Glutamatergic neuron (in vitro differentiated cells): ENCODE results near the gene ELN. TPM values are rescaled to one million over a fixed set of nuclear protein-coding genes. Genes with fewer than 3 reads are reported as not detected.
A peak's percentile ranks its signal among the peaks of the same experiment; 100 is the strongest.
"Not testable (repeated sequence)": the region's sequence is repeated elsewhere in the genome, so short reads cannot be mapped to it uniquely, and the experiment has no call there.

ENCODE experiments used
- DNase-seq: peaks from one replicate; pipeline ENCODE4 v3.0.0; 2022
- H3K27ac Mint-ChIP-seq: one replicate; pipeline ENCODE4 v1.8.0; 2020; ENCODE audit warnings: mild to moderate bottlenecking, mixed read lengths, inconsistent platforms; ENCODE audit not compliant: unreplicated experiment
- H3K27me3 Mint-ChIP-seq: one replicate; pipeline ENCODE4 v1.8.0; 2020; ENCODE audit warnings: mild to moderate bottlenecking, moderate library complexity, mixed read lengths, inconsistent platforms; ENCODE audit not compliant: unreplicated experiment
- H3K36me3 Mint-ChIP-seq: one replicate; pipeline ENCODE4 v1.8.0; 2020; ENCODE audit warnings: mild to moderate bottlenecking, mixed read lengths, inconsistent platforms; ENCODE audit not compliant: unreplicated experiment
- H3K4me1 Mint-ChIP-seq: one replicate; pipeline ENCODE4 v1.8.0; 2020; ENCODE audit warnings: mild to moderate bottlenecking, low read depth, mixed read lengths, inconsistent platforms; ENCODE audit not compliant: unreplicated experiment
- H3K4me3 Mint-ChIP-seq: one replicate; pipeline ENCODE4 v1.8.0; 2020; ENCODE audit warnings: mild to moderate bottlenecking, mixed read lengths, inconsistent platforms; ENCODE audit not compliant: unreplicated experiment
- H3K9me3 Mint-ChIP-seq: one replicate; pipeline ENCODE4 v1.8.0; 2020; ENCODE audit warnings: mild to moderate bottlenecking, moderate library complexity, mixed read lengths, inconsistent platforms; ENCODE audit not compliant: unreplicated experiment
- total RNA-seq: library from RNA; stranded (reverse); fragmentation: NEBNext Ultra II Directional; extraction: Animal tissue kit (Norgen Biotek cat#: 25700); gene quantifications from one replicate; pipeline ENCODE4 v1.2.1, GENCODE V29; 2021; ENCODE audit not compliant: unreplicated experiment
- TF ChIP-seq, protein P1 (sequence below): fragments of 200-600 bp; sonication (generic); IDR thresholded peaks from one replicate; pipeline ENCODE4 v1.5.0; 2021; ENCODE audit not compliant: partially characterized antibody, unreplicated experiment

Gene ELN
- total RNA-seq, 1 donor from 2014 or later, result 3.7 TPM

- Mint-ChIP-seq H3K9me3 (peaks cover 6% of the 10 kb centered on the region), H3K27ac (peak overlapping the region; percentile 55), H3K4me1 (peaks cover 13% of the 10 kb centered on the region), H3K4me3 (no peak overlapping the region), H3K36me3 (no peaks in the 10 kb centered on the region), H3K27me3 (peaks cover 17% of the 10 kb centered on the region)
- TF ChIP-seq, protein P1, sequence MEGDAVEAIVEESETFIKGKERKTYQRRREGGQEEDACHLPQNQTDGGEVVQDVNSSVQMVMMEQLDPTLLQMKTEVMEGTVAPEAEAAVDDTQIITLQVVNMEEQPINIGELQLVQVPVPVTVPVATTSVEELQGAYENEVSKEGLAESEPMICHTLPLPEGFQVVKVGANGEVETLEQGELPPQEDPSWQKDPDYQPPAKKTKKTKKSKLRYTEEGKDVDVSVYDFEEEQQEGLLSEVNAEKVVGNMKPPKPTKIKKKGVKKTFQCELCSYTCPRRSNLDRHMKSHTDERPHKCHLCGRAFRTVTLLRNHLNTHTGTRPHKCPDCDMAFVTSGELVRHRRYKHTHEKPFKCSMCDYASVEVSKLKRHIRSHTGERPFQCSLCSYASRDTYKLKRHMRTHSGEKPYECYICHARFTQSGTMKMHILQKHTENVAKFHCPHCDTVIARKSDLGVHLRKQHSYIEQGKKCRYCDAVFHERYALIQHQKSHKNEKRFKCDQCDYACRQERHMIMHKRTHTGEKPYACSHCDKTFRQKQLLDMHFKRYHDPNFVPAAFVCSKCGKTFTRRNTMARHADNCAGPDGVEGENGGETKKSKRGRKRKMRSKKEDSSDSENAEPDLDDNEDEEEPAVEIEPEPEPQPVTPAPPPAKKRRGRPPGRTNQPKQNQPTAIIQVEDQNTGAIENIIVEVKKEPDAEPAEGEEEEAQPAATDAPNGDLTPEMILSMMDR, result no peak
- DNase-seq, result no peak
Measured at GRCh38 chr7:74007242-74007567, 20.8 kb upstream of the ELN start.

DNA sequence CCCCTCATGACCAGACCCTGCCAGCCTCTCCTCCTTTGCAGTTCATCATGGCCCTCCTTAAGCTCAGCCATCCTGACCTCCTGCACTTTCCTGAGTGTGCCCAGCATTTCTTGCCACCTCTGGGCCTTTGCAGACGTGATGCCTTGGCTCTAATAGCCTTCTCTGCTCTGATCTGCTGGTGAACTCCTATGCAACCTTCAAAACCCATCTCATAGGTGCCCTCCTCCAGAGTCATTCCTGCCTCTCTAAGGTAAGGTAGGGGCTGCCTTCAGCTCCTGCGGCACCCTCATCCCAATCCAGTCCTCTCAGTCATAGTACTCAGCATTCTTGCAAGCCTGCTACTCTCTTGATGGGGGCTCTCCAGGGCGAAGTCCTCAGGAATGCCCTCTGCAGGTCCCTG lies 19.3 kb upstream of the ELN start:
- Mint-ChIP-seq H3K4me3 (no peak overlapping the region), H3K9me3 (peaks cover 7% of the 10 kb centered on the region), H3K36me3 (no peaks in the 10 kb centered on the region), H3K27me3 (peaks cover 16% of the 10 kb centered on the region), H3K4me1 (peaks cover 16% of the 10 kb centered on the region), H3K27ac (no peak overlapping the region)
- DNase-seq, result no peak
- TF ChIP-seq, protein P1, result no peak

DNA sequence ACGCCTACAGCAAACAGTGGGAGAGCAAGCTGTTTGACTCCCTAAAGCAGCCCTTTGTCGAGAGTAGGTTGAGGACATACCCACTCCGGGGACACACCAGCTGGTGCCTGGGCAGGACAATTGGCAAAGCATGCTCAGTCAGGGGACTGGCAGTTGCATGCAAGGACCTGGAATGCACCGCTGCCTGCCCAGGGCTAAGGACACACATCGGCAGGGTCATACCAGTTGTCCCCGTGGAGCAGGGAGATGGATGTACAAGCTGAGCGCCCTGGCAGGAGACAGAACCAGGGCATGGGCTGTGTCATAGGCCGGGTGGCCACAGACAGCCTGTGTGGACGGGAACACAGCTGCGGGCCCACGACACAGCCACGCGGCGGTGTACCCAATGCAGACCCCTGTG lies 18.3 kb upstream of the ELN start:
- no peak for DNase-seq
- no peak overlapping the region for H3K4me3 Mint-ChIP-seq
- TF ChIP-seq, protein P1, result no peak
- no peaks in the 10 kb centered on the region for H3K36me3 Mint-ChIP-seq
- peaks cover 11% of the 10 kb centered on the region for H3K27me3 Mint-ChIP-seq
- H3K4me1 Mint-ChIP-seq, result peaks cover 10% of the 10 kb centered on the region
- H3K27ac Mint-ChIP-seq, result no peak overlapping the region
- peaks cover 2% of the 10 kb centered on the region for H3K9me3 Mint-ChIP-seq

GRCh38 chr7:74010407-74010806 lies 17.6 kb upstream of the ELN start:
- no peak for DNase-seq
- Mint-ChIP-seq H3K27ac (no peak overlapping the region), H3K4me3 (no peak overlapping the region), H3K9me3 (peaks cover 2% of the 10 kb centered on the region), H3K27me3 (peaks cover 16% of the 10 kb centered on the region), H3K4me1 (peaks cover 12% of the 10 kb centered on the region), H3K36me3 (no peaks in the 10 kb centered on the region)
- TF ChIP-seq, protein P1, result no peak

GRCh38 chr7:74011421-74011820 lies 16.6 kb upstream of the ELN start:
- H3K36me3 Mint-ChIP-seq, H3K9me3 Mint-ChIP-seq, H3K27ac Mint-ChIP-seq, DNase-seq, H3K4me3 Mint-ChIP-seq: not testable (repeated sequence)
- peaks cover 16% of the 10 kb centered on the region for H3K27me3 Mint-ChIP-seq
- H3K4me1 Mint-ChIP-seq, result peaks cover 16% of the 10 kb centered on the region

- TF ChIP-seq, protein P1, result no peak
- no peak overlapping the region for H3K4me3 Mint-ChIP-seq
- no peaks in the 10 kb centered on the region for H3K36me3 Mint-ChIP-seq
- DNase-seq, result no peak
- H3K27me3 Mint-ChIP-seq, result peaks cover 11% of the 10 kb centered on the region
- peak overlapping the region; percentile 76 for H3K27ac Mint-ChIP-seq
- peaks cover 2% of the 10 kb centered on the region for H3K9me3 Mint-ChIP-seq
- H3K4me1 Mint-ChIP-seq, result peaks cover 17% of the 10 kb centered on the region
Measured at GRCh38 chr7:74012842-74013249, 15.1 kb upstream of the ELN start.
